Thymus (tissue), 11 donors: Measurements from ENCODE around the gene ARID1B. TPM values are rescaled to one million over a fixed set of nuclear protein-coding genes. Genes with fewer than 3 reads are reported as not detected.
"Not testable (repeated sequence)": the region's sequence is repeated elsewhere in the genome, so short reads cannot be mapped to it uniquely, and the experiment has no call there.

ENCODE experiments used
- DNase-seq, 9 donors: peaks; one replicate each; pipeline ENCODE4 v3.0.0-alpha.2; 2013; ENCODE audit warnings: low spot score in 9 of 9, low read depth in 6 of 9, missing footprints in 1 of 9
- H3K27ac ChIP-seq, 2 donors: one replicate each; pipeline ENCODE4 v1.5.1; 2013; ENCODE audit warnings: control low read depth in 1 of 2, low read depth in 1 of 2, low read length in 1 of 2, mild to moderate bottlenecking in 1 of 2, moderate library complexity in 1 of 2
- H3K27me3 ChIP-seq, 2 donors: one replicate each; pipeline ENCODE4 v1.5.1; 2013; ENCODE audit warnings: low read length in 1 of 2; ENCODE audit not compliant: control insufficient read depth in 2 of 2, insufficient read depth in 1 of 2
- H3K36me3 ChIP-seq, 2 donors: one replicate each; pipeline ENCODE4 v1.5.1; 2013; ENCODE audit warnings: low read length in 1 of 2, mild to moderate bottlenecking in 1 of 2, moderate library complexity in 1 of 2; ENCODE audit not compliant: control insufficient read depth in 2 of 2, insufficient read depth in 2 of 2
- H3K4me1 ChIP-seq, 2 donors: one replicate each; pipeline ENCODE4 v1.5.1; 2013; ENCODE audit warnings: low read length in 2 of 2; ENCODE audit not compliant: control insufficient read depth in 2 of 2, insufficient read depth in 2 of 2
- H3K4me3 ChIP-seq, 2 donors: one replicate each; pipeline ENCODE4 v1.5.1; 2013; ENCODE audit warnings: low read length in 2 of 2, control low read depth in 1 of 2, mild to moderate bottlenecking in 1 of 2
- H3K9me3 ChIP-seq, 2 donors: one replicate each; pipeline ENCODE4 v1.5.1; 2013; ENCODE audit warnings: low read length in 1 of 2, mild to moderate bottlenecking in 1 of 2; ENCODE audit not compliant: control insufficient read depth in 2 of 2, insufficient read depth in 1 of 2
- WGBS: extraction: QIAGEN DNeasy Blood & Tissue Kit; methylation state at CpG from one replicate; pipeline ENCODE4 v1.1.7; 2013; 5-methylcytosine and 5-hydroxymethylcytosine counted together
- polyA plus RNA-seq: library from polyadenylated mRNA; stranded (reverse); fragments of 200-250 nt; gene quantifications from one replicate; pipeline ENCODE4 v1.2.3, GENCODE V29; 2013
- total RNA-seq: library from RNA; stranded (reverse); fragments of 120-200 nt; gene quantifications from one replicate; pipeline ENCODE4 v1.2.4, GENCODE V29; 2013
- donor health status: healthy.

ARID1B gene
- total and polyA plus RNA-seq, 2 donors: 24.0 to 26.5 TPM

GRCh38 chr6:156975414-156975813 lies 198.2 kb downstream of the ARID1B start:
- Histone ChIP-seq H3K9me3 (no peaks in the 10 kb centered on the region), H3K36me3 (no peaks in the 10 kb centered on the region), H3K4me1 (peaks cover 0 to 7% of the 10 kb centered on the region in 2 donors), H3K4me3 (no peak overlapping the region), H3K27ac (no peak overlapping the region), H3K27me3 (no peaks in the 10 kb centered on the region)
- 95% methylated on average over 4 of the region's 4 CpGs for WGBS
- no peak for DNase-seq

GRCh38 chr6:156976216-156977127 lies 199.3 kb downstream of the ARID1B start:
- Histone ChIP-seq H3K27me3 (no peaks in the 10 kb centered on the region), H3K27ac (no peak overlapping the region), H3K4me3 (no peak overlapping the region), H3K4me1 (peaks cover 0 to 3% of the 10 kb centered on the region in 2 donors), H3K36me3 (no peaks in the 10 kb centered on the region), H3K9me3 (no peaks in the 10 kb centered on the region)
- 80% methylated on average over 21 of the region's 21 CpGs for WGBS
- peak in 1 of 9 donors; percentile 21 for DNase-seq

DNA sequence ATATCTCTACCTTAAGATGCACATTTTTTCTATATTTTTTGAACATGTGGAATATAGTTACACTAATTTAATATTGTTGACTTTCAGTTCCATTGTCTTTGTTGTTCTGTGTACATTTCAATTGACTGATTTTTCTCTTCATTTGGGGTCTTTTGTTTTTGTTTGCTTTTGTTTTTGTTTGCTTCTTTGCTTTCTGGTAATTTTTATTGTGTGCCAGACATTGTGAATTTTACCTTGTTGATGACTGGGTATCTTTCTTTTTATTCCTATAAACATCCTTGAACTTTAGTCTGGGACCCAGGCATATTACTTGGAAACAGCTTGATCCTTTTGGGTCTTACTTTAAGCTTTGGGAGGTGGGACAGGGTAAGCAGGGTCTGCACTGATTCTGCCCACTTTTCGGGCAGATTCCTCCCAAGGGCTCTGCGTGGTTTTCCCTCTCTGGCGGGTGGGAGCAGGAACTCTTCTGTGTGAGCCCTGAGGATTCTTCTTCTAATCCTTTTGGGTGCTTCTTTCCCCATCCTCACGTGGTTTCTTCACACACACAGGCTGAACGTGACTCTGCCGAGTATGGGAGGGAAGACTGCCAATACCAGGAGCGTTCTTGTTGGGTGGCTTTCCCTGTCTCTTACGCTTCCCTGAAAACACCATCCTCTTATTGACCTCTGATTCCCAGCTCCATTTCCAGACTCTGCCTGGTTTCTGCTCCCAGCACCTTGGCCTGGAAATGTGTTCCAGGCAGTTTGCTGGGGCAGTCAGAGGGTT lies 200.5 kb downstream of the ARID1B start:
- peak overlapping the region in 1 of 2 donors; percentile 33 for H3K27ac ChIP-seq
- no peak overlapping the region for H3K4me3 ChIP-seq
- H3K27me3 ChIP-seq: no peaks in the 10 kb centered on the region
- no peaks in the 10 kb centered on the region for H3K36me3 ChIP-seq
- 91% methylated on average over 8 of the region's 8 CpGs for WGBS
- H3K4me1 ChIP-seq: peaks cover 0 to 3% of the 10 kb centered on the region in 2 donors
- no peaks in the 10 kb centered on the region for H3K9me3 ChIP-seq
- DNase-seq: no peak

DNA sequence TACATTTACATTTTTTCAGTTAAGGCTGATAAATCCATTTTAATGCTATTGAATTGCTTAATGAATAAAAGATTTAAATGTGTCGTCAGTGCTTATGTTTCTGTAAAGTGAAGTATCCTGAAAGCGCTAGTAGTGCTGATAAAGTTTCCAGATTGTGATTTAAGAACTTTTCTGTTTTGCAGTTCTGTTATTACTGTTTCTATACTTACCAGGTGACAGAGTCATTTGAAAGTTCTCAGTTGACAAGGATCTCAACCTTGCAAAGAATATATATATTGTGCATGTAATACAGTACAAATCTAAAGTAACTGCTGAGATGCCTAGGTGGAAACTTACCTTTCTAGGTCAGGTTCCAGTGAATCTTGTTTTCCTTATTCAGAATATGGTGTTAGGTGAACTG lies 201.8 kb downstream of the ARID1B start:
- Histone ChIP-seq H3K4me1 (peaks cover 0 to 9% of the 10 kb centered on the region in 2 donors), H3K36me3 (no peaks in the 10 kb centered on the region), H3K4me3 (no peak overlapping the region), H3K9me3 (no peaks in the 10 kb centered on the region), H3K27me3 (no peaks in the 10 kb centered on the region), H3K27ac (no peak overlapping the region)
- no peak for DNase-seq
- 98% methylated on average over 2 of the region's 2 CpGs for WGBS

DNA sequence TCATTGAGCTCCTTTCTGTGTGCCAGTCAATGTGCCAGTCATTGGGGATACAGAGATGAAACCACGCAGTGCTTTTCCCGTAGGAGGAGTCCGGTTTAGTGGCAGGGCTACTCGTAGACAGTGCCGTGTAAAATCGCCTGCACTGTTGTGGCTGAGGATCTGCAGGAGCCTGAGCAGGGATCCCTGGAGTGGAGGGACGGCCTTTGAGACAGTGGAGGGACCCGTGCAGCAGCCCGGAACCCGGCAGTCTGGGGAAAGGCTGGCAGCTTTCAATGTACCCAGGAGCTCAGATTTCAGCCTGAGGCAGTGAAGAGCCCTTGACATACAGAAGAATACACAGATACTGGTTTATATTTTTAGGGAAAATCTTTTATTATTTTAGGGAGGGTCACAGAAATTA lies 203.3 kb downstream of the ARID1B start:
- 97% methylated on average over 10 of the region's 10 CpGs for WGBS
- no peaks in the 10 kb centered on the region for H3K9me3 ChIP-seq
- H3K27ac ChIP-seq: no peak overlapping the region
- no peaks in the 10 kb centered on the region for H3K27me3 ChIP-seq
- H3K4me1 ChIP-seq: peaks cover 0 to 9% of the 10 kb centered on the region in 2 donors
- no peaks in the 10 kb centered on the region for H3K36me3 ChIP-seq
- DNase-seq: no peak
- no peak overlapping the region for H3K4me3 ChIP-seq

DNA sequence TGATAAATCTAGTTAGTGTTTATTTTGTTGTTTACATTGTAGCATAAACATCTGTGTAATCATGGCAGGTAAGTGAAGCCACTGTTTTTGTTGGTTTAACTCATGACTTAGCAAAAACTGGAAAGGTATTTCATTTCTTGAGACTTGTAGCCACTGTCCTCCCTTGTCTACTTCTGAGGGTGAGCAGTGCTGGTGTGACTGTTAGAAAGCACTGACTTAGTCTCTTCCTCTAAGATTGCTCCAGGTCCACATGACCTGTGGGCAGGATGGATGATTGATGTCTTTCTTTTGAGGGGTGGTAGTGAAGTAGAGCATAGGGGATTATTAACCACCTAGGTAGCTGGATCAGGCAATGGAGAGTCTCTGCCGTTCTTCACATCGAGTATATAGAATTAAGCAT lies 203.8 kb downstream of the ARID1B start:
- H3K9me3 ChIP-seq: no peaks in the 10 kb centered on the region
- no peaks in the 10 kb centered on the region for H3K36me3 ChIP-seq
- 97% methylated on average over 2 of the region's 2 CpGs for whole genome bisulfite sequencing
- no peak for DNase-seq
- peaks cover 0 to 9% of the 10 kb centered on the region in 2 donors for H3K4me1 ChIP-seq
- no peaks in the 10 kb centered on the region for H3K27me3 ChIP-seq
- H3K4me3 ChIP-seq: no peak overlapping the region
- H3K27ac ChIP-seq: no peak overlapping the region

DNA sequence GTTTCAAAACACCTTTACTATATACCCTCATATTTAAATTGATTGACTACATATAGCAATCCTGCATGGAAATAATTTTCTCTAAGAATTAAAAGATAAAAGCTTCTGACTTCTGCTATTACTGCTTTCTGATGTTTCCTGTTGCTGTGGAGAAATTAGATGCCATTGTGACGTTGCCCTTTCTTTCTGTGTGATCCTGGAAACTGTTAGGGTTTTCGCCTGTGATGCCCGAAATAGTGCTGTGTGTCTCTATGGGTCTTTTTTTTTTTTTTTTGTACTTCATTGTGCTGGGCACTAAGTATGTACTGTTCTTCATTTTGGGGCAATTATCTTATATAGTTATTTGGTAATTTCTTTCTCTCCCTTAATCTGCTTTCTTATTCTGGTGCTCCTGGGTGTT lies 205.0 kb downstream of the ARID1B start:
- Histone ChIP-seq H3K27me3 (no peaks in the 10 kb centered on the region), H3K4me1 (peaks cover 0 to 5% of the 10 kb centered on the region in 2 donors), H3K36me3 (no peaks in the 10 kb centered on the region), H3K4me3 (no peak overlapping the region), H3K27ac (no peak overlapping the region), H3K9me3 (no peaks in the 10 kb centered on the region)
- no peak for DNase-seq
- WGBS: 53% methylated on average over 3 of the region's 3 CpGs

GRCh38 chr6:156982864-156983263 lies 205.7 kb downstream of the ARID1B start:
- H3K4me3 ChIP-seq, H3K9me3 ChIP-seq, H3K27ac ChIP-seq, H3K27me3 ChIP-seq, DNase-seq, H3K36me3 ChIP-seq, H3K4me1 ChIP-seq: not testable (repeated sequence)
- 97% methylated on average over 4 of the region's 4 CpGs for WGBS

- H3K27me3 ChIP-seq: no peaks in the 10 kb centered on the region
- WGBS: over 99% methylated on average over 3 of the region's 3 CpGs
- peaks cover 5 to 15% of the 10 kb centered on the region in 2 donors for H3K4me1 ChIP-seq
Observed at GRCh38 chr6:156984178-156984738, 207.1 kb downstream of the ARID1B start.

More at GRCh38 chr6:156984178-156984738, 207.1 kb downstream of the ARID1B start:
- Histone ChIP-seq H3K36me3 (no peaks in the 10 kb centered on the region), H3K9me3 (no peaks in the 10 kb centered on the region), H3K4me3 (no peak overlapping the region), H3K27ac (no peak overlapping the region)
- DNase-seq: no peak
